ENCODE results near the gene CBLN1.

The CBLN1 gene

DNA sequence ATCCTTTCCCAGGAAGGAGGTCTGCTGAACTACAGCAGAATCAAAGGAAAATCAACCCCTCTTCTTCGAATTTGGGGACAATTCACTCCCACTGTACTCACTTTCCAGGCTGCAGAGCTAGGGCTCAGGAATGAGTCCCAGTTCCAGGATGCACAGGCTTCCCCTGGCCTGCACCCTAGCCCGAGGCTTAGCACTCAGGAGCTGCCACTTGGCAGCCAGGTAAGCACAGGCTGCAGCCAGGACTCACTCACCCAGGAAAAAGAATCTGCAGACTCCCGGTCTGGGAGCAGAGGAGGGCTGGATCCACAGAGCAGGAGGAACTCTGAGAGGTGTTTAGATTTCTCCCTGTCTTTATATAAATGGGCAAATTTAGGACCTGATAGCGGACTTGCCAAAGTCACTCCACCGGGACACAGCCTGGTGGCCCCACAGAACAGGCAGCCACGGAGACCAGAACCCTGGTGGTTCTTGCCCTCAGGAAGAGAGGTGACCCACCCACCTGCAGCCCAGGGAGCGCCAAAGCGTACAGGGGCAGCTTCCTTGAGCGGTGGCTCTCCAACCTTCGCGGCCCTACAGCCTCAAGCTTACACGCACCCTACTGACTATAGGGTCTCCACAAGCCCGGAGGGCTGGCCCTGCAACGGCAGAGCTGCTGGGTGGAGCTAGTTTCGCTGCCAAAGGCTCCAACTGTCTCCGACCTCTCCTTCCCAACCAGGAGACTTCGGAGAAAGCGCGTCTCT is 4.8 kb downstream of the CBLN1 start:
- H3K27ac ChIP-seq (ENCODE audit: poor library complexity, severe bottlenecking) = no peak overlapping the region
- TF ChIP-seq, protein P1, sequence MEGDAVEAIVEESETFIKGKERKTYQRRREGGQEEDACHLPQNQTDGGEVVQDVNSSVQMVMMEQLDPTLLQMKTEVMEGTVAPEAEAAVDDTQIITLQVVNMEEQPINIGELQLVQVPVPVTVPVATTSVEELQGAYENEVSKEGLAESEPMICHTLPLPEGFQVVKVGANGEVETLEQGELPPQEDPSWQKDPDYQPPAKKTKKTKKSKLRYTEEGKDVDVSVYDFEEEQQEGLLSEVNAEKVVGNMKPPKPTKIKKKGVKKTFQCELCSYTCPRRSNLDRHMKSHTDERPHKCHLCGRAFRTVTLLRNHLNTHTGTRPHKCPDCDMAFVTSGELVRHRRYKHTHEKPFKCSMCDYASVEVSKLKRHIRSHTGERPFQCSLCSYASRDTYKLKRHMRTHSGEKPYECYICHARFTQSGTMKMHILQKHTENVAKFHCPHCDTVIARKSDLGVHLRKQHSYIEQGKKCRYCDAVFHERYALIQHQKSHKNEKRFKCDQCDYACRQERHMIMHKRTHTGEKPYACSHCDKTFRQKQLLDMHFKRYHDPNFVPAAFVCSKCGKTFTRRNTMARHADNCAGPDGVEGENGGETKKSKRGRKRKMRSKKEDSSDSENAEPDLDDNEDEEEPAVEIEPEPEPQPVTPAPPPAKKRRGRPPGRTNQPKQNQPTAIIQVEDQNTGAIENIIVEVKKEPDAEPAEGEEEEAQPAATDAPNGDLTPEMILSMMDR (IDR thresholded peaks at IDR 0.05; ENCODE audit: poor library complexity, severe bottlenecking) = no peak
- ATAC-seq (ENCODE audit: low read depth) (no peak), DNase-seq (ENCODE audit: low spot score) (no peak)
- no peaks in the 10 kb centered on the region for H3K4me1 ChIP-seq (ENCODE audit: insufficient read depth, poor library complexity, severe bottlenecking)
- H3K36me3 ChIP-seq (ENCODE audit: low read depth) = no peaks in the 10 kb centered on the region
- H3K27me3 ChIP-seq (ENCODE audit: insufficient read depth, poor library complexity, severe bottlenecking) = peaks cover 94% of the 10 kb centered on the region
- no peak overlapping the region for H3K4me3 ChIP-seq (ENCODE audit: severe bottlenecking)
- no peaks in the 10 kb centered on the region for H3K9me3 ChIP-seq (ENCODE audit: severe bottlenecking)

DNA sequence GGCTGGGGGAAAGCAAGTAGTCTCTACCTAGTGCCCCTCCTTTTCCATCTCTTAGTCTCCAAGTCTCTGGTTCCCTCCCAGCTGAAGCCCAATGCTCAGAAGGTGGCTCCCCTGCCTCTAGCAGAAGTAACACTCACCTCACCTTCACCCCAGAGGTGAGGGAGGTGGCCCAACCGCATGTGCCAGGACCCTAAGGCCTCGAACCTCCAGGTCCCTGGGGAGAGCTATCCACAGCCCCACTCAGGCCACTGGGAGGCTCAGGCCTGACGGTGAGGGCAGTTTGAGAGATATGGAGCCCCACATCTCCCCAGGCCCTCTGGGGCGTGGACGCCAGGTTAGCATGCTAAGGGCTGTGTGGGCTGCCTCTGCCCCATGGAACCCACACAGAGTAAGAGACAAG is 5.8 kb downstream of the CBLN1 start:
- Histone ChIP-seq H3K4me1 (ENCODE audit: insufficient read depth, poor library complexity, severe bottlenecking) (no peaks in the 10 kb centered on the region), H3K36me3 (ENCODE audit: low read depth) (no peaks in the 10 kb centered on the region), H3K27ac (ENCODE audit: poor library complexity, severe bottlenecking) (no peak overlapping the region), H3K9me3 (ENCODE audit: severe bottlenecking) (no peaks in the 10 kb centered on the region), H3K4me3 (ENCODE audit: severe bottlenecking) (no peak overlapping the region), H3K27me3 (ENCODE audit: insufficient read depth, poor library complexity, severe bottlenecking) (peaks cover 90% of the 10 kb centered on the region)
- TF ChIP-seq, protein P1 (IDR thresholded peaks at IDR 0.05; ENCODE audit: poor library complexity, severe bottlenecking) = no peak
- no peak for DNase-seq (ENCODE audit: low spot score)
- no peak for ATAC-seq (ENCODE audit: low read depth)

DNA sequence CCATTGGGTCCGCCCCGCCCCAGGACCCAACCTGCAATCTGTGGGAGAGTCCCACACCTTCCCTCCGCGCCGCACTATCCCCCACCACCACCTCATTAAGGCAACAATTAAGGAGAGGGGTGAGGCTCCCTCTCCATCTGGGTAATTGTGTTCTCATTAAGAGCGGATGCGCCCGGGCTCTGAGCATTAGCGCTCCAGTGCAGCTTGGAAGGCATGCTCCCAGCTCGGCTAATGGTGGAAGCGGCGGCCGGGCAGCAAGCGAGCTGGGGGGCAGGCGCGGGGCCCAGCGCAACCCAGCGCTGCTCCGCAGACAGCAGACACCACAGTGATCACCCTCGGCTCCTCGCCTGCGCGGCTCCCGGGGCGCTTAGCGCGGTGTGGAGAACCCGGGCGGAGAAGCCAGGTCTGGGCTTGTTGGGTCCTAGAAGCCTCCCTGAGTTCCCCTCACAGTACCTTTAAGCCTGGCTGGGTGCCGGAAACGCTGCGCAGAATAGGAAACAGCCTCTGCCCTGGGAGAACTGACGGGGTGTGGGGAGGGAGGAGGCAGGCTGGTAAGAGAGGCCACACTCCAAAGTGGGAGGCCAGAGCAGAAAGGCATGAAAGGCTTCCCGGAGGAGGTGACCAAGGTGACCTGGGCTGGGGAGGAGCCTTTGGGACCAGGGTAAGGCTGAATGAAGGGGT is 6.4 kb downstream of the CBLN1 start:
- ATAC-seq (ENCODE audit: low read depth) (no peak), DNase-seq (ENCODE audit: low spot score) (no peak)
- H3K36me3 ChIP-seq (ENCODE audit: low read depth) = no peaks in the 10 kb centered on the region
- H3K9me3 ChIP-seq (ENCODE audit: severe bottlenecking) = no peaks in the 10 kb centered on the region
- H3K27me3 ChIP-seq (ENCODE audit: insufficient read depth, poor library complexity, severe bottlenecking) = peaks cover 84% of the 10 kb centered on the region
- H3K27ac ChIP-seq (ENCODE audit: poor library complexity, severe bottlenecking) = no peak overlapping the region
- H3K4me1 ChIP-seq (ENCODE audit: insufficient read depth, poor library complexity, severe bottlenecking) = no peaks in the 10 kb centered on the region
- no peak overlapping the region for H3K4me3 ChIP-seq (ENCODE audit: severe bottlenecking)
- TF ChIP-seq, protein P1 (IDR thresholded peaks at IDR 0.05; ENCODE audit: poor library complexity, severe bottlenecking) = no peak

DNA sequence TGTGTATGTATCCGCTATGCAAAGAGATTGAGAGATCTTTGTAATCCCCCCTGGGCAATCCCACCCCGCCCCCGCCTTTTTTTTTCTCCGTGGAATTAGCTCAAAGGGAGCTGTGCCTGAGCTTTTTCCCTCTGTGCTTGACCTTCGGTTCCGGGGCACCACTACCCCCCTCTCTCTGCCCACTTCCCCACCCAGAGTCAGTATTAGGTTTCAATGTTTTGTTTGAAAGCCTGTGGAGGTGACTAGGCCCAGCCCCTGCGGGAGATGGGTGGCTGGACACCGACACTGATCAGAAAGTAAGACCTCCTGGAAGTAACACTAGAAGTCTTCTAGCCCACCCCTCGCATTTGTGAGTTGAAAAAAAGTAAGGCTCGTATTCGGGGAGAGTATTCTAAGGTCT is 7.0 kb downstream of the CBLN1 start:
- Histone ChIP-seq H3K36me3 (ENCODE audit: low read depth) (no peaks in the 10 kb centered on the region), H3K4me1 (ENCODE audit: insufficient read depth, poor library complexity, severe bottlenecking) (no peaks in the 10 kb centered on the region), H3K4me3 (ENCODE audit: severe bottlenecking) (no peak overlapping the region), H3K27me3 (ENCODE audit: insufficient read depth, poor library complexity, severe bottlenecking) (peaks cover 80% of the 10 kb centered on the region), H3K9me3 (ENCODE audit: severe bottlenecking) (no peaks in the 10 kb centered on the region), H3K27ac (ENCODE audit: poor library complexity, severe bottlenecking) (no peak overlapping the region)
- TF ChIP-seq, protein P1 (IDR thresholded peaks at IDR 0.05; ENCODE audit: poor library complexity, severe bottlenecking) = no peak
- DNase-seq (ENCODE audit: low spot score) = no peak
- ATAC-seq (ENCODE audit: low read depth) = no peak

DNA sequence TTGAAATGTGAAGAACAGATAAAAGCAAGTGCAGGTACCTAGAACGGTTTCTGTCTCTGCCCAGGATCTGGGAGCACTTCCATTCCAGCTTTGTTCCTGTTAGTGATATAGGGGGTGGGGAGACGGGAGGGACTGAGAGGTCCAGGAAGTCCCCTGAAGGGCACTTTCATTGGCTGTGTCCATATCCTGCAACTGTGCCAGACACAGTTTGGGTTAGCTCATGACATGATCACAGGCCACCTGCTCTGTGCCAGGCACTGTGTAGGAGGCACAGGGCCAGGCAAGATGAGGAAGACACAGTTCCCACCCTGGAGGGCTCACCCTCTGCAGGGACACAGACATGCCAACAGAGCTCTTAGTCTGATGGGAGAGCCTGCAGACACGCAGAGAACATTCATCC is 7.9 kb downstream of the CBLN1 start:
- H3K36me3 ChIP-seq (ENCODE audit: low read depth) = no peaks in the 10 kb centered on the region
- no peaks in the 10 kb centered on the region for H3K4me1 ChIP-seq (ENCODE audit: insufficient read depth, poor library complexity, severe bottlenecking)
- H3K27ac ChIP-seq (ENCODE audit: poor library complexity, severe bottlenecking) = no peak overlapping the region
- DNase-seq (ENCODE audit: low spot score) = no peak
- no peak overlapping the region for H3K4me3 ChIP-seq (ENCODE audit: severe bottlenecking)
- peaks cover 72% of the 10 kb centered on the region for H3K27me3 ChIP-seq (ENCODE audit: insufficient read depth, poor library complexity, severe bottlenecking)
- no peak for ATAC-seq (ENCODE audit: low read depth)
- no peaks in the 10 kb centered on the region for H3K9me3 ChIP-seq (ENCODE audit: severe bottlenecking)
- TF ChIP-seq, protein P1 (IDR thresholded peaks at IDR 0.05; ENCODE audit: poor library complexity, severe bottlenecking) = no peak

Data from RWPE2 (cell line).